ENCODE measurements around the gene ATG2B. TPM values are rescaled to one million over a fixed set of nuclear protein-coding genes. Genes with fewer than 3 reads are reported as not detected.

The ATG2B gene
- total RNA-seq, 2 experiments from 2014 or later = 15.7 to 23.7 TPM

GRCh38 chr14:96261053-96261452 is 102.1 kb downstream of the ATG2B start:
- CTCF ChIA-PET (ENCODE audit: unreplicated experiment) = no interaction called here
- no peak overlapping the region for H3K4me2 ChIP-seq (ENCODE audit: low read length)
- H3K9me3 ChIP-seq (ENCODE audit: low read length) = no peaks in the 10 kb centered on the region

GRCh38 chr14:96260341-96260821 is 102.8 kb downstream of the ATG2B start:
- POLR2A ChIA-PET = no interaction called here
- H3K9me2 ChIP-seq (ENCODE audit: insufficient read depth, low read length) = no peaks in the 10 kb centered on the region
- H2AFZ ChIP-seq (ENCODE audit: low read length) = no peak overlapping the region
- no peaks in the 10 kb centered on the region for H3K9me3 ChIP-seq (ENCODE audit: low read length)
- no peaks in the 10 kb centered on the region for H3K79me2 ChIP-seq (ENCODE audit: insufficient read depth, low read depth, low read length)
- no peak overlapping the region for H3K4me3 ChIP-seq (ENCODE audit: low read depth, low read length, poor library complexity, severe bottlenecking)
- no peak overlapping the region for H3K27ac ChIP-seq (ENCODE audit: low read depth, low read length, poor library complexity, severe bottlenecking)
- no peaks in the 10 kb centered on the region for H4K20me1 ChIP-seq (ENCODE audit: insufficient read depth, low read length)
- BruUV-seq (replicated peaks) = no TSS peak
- H3K36me3 ChIP-seq (ENCODE audit: insufficient read depth, low read length) = no peaks in the 10 kb centered on the region
- no peak for TF ChIP-seq EZH2phosphoT487 (IDR thresholded peaks at IDR 0.05; ENCODE audit: borderline replicate concordance, low read depth, low read length)
- no peak for TF ChIP-seq CTCF (conservative IDR thresholded peaks at IDR 0.05; ENCODE audit: low read length)
- DNase-seq (ENCODE audit: low spot score) = no peak
- CTCF ChIA-PET (ENCODE audit: unreplicated experiment) = no interaction called here
- intact Hi-C loops (cut with micrococcal nuclease; ENCODE audit: unreplicated experiment) = no loop called here
- no peak overlapping the region for H3K4me2 ChIP-seq (ENCODE audit: low read length)
- no peaks in the 10 kb centered on the region for H3K4me1 ChIP-seq (ENCODE audit: insufficient read depth, low read length, poor library complexity, severe bottlenecking)

More at GRCh38 chr14:96261053-96261452, 102.1 kb downstream of the ATG2B start:
- H3K79me2 ChIP-seq (ENCODE audit: insufficient read depth, low read depth, low read length) = no peaks in the 10 kb centered on the region
- no peak for DNase-seq (ENCODE audit: low spot score)
- intact Hi-C loops (cut with micrococcal nuclease; ENCODE audit: unreplicated experiment) = no loop called here
- H3K9me2 ChIP-seq (ENCODE audit: insufficient read depth, low read length) = no peaks in the 10 kb centered on the region
- H3K36me3 ChIP-seq (ENCODE audit: insufficient read depth, low read length) = no peaks in the 10 kb centered on the region
- H3K4me1 ChIP-seq (ENCODE audit: insufficient read depth, low read length, poor library complexity, severe bottlenecking) = no peaks in the 10 kb centered on the region
- no peak overlapping the region for H3K4me3 ChIP-seq (ENCODE audit: low read depth, low read length, poor library complexity, severe bottlenecking)
- no peak overlapping the region for H2AFZ ChIP-seq (ENCODE audit: low read length)
- BruUV-seq (replicated peaks) = no TSS peak
- POLR2A ChIA-PET = no interaction called here
- H4K20me1 ChIP-seq (ENCODE audit: insufficient read depth, low read length) = no peaks in the 10 kb centered on the region
- H3K27ac ChIP-seq (ENCODE audit: low read depth, low read length, poor library complexity, severe bottlenecking) = no peak overlapping the region
- TF ChIP-seq EZH2phosphoT487 (IDR thresholded peaks at IDR 0.05; ENCODE audit: borderline replicate concordance, low read depth, low read length) = no peak
- TF ChIP-seq CTCF (conservative IDR thresholded peaks at IDR 0.05; ENCODE audit: low read length) = no peak

- Histone ChIP-seq H3K9me2 (ENCODE audit: insufficient read depth, low read length) (no peaks in the 10 kb centered on the region), H3K27ac (ENCODE audit: low read depth, low read length, poor library complexity, severe bottlenecking) (no peak overlapping the region), H3K4me2 (ENCODE audit: low read length) (no peak overlapping the region), H3K4me1 (ENCODE audit: insufficient read depth, low read length, poor library complexity, severe bottlenecking) (no peaks in the 10 kb centered on the region), H3K4me3 (ENCODE audit: low read depth, low read length, poor library complexity, severe bottlenecking) (no peak overlapping the region), H2AFZ (ENCODE audit: low read length) (no peak overlapping the region), H4K20me1 (ENCODE audit: insufficient read depth, low read length) (no peaks in the 10 kb centered on the region), H3K36me3 (ENCODE audit: insufficient read depth, low read length) (no peaks in the 10 kb centered on the region), H3K9me3 (ENCODE audit: low read length) (no peaks in the 10 kb centered on the region), H3K79me2 (ENCODE audit: insufficient read depth, low read depth, low read length) (no peaks in the 10 kb centered on the region)
- no TSS peak for BruUV-seq (replicated peaks)
- TF ChIP-seq CTCF (conservative IDR thresholded peaks at IDR 0.05; ENCODE audit: low read length) (no peak), EZH2phosphoT487 (IDR thresholded peaks at IDR 0.05; ENCODE audit: borderline replicate concordance, low read depth, low read length) (no peak)
- ChIA-PET CTCF (ENCODE audit: unreplicated experiment) (no interaction called here), POLR2A (interaction anchor here (0.9 kb wide), 1 partner anchor 210 kb away, joined by 3 read pairs; no protein-coding TSS in a partner anchor)
- intact Hi-C loops (cut with micrococcal nuclease; ENCODE audit: unreplicated experiment) = no loop called here
- no peak for DNase-seq (ENCODE audit: low spot score)
Observed at GRCh38 chr14:96257900-96258299, 105.2 kb downstream of the ATG2B start.

Measured in OCI-LY7 (cell line).